Panc1 (cell line): ENCODE data around the gene C22orf15. TPM values are rescaled to one million over a fixed set of nuclear protein-coding genes. Genes with fewer than 3 reads are reported as not detected.
A peak's percentile ranks its signal among the peaks of the same experiment; 100 is the strongest.

Experiments
- ATAC-seq: fragments of 200-7000 bp; cut with Tn5 transposase; 2 replicates; pipeline ENCODE4 v1.9.1; 2020; ENCODE audit warnings: mild to moderate bottlenecking, moderate library complexity
- BruUV-seq: library from RNA; stranded (reverse); fragments of 400-500 nt; replicated peaks from 2 replicates; lab custom pipeline; 2021; lab: Mats Ljungman, UMichigan
- CTCF ChIA-PET: fragments of 300-600 bp; sonication (Branson Sonifier 250); formaldehyde crosslinking; loops from one replicate; lab custom pipeline; 2022; ENCODE audit warnings: antibody characterized with exemption; lab: Charles Lee
- POLR2A ChIA-PET: fragments of 300-600 bp; sonication (Branson Sonifier 250); formaldehyde crosslinking; loops from one replicate; lab custom pipeline; 2022; ENCODE audit warnings: antibody characterized with exemption; lab: Charles Lee
- DNase-seq: peaks from one replicate; pipeline ENCODE4 v3.0.0-alpha.2; 2010; ENCODE audit warnings: low read depth, low spot score
- H3K27ac ChIP-seq: 2 replicates; pipeline ENCODE4 v1.5.1; 2011; ENCODE audit warnings: mild to moderate bottlenecking, low read length, inconsistent platforms
- H3K27me3 ChIP-seq: fragments of 200-500 bp; sonication (Bioruptor generic); 2 replicates; pipeline ENCODE4 v1.6.0; 2014; ENCODE audit warnings: low read length, inconsistent platforms; ENCODE audit not compliant: control insufficient read depth, insufficient read depth
- H3K36me3 ChIP-seq: fragments of 200-500 bp; sonication (Bioruptor generic); 2 replicates; pipeline ENCODE4 v1.5.1; 2014; ENCODE audit warnings: inconsistent platforms, mild to moderate bottlenecking, low read length, moderate library complexity; ENCODE audit not compliant: control insufficient read depth, insufficient read depth
- H3K4me1 ChIP-seq: 2 replicates; pipeline ENCODE4 v1.5.1; 2011; ENCODE audit warnings: inconsistent platforms, mild to moderate bottlenecking, low read length, moderate library complexity; ENCODE audit not compliant: control insufficient read depth, insufficient read depth
- H3K4me3 ChIP-seq, 2 experiments: 2 replicates each; pipeline ENCODE4 v1.5.1; 2011 to 2012; ENCODE audit warnings: low read depth in 2 of 2, low read length in 2 of 2, mild to moderate bottlenecking in 2 of 2, inconsistent platforms in 1 of 2, moderate library complexity in 1 of 2
- H3K9me3 ChIP-seq: fragments of 200-500 bp; sonication (Bioruptor generic); 2 replicates; pipeline ENCODE4 v1.5.1; 2014; ENCODE audit warnings: low read depth, mild to moderate bottlenecking, inconsistent platforms, low read length, moderate library complexity; ENCODE audit not compliant: control insufficient read depth, insufficient read depth
- POLR2AphosphoS5 ChIP-seq: IDR thresholded peaks from 2 replicates; pipeline ENCODE4 v1.6.1; 2012; ENCODE audit warnings: mild to moderate bottlenecking, low read depth, low read length, moderate library complexity
- SIN3A ChIP-seq: IDR thresholded peaks from 2 replicates; pipeline ENCODE4 v1.6.1; 2012; ENCODE audit warnings: low read depth, mild to moderate bottlenecking, low read length, moderate library complexity, borderline replicate concordance; ENCODE audit not compliant: insufficient read depth
- TCF7L2 ChIP-seq: IDR thresholded peaks from 2 replicates; pipeline ENCODE4 v1.6.1; 2011; ENCODE audit warnings: mild to moderate bottlenecking, low read depth, low read length, inconsistent platforms
- in situ Hi-C: cut with HindIII; loops from 2 replicates; pipeline ENCODE4 v1.10.0; 2016; ENCODE audit warnings: low sequenced_read_pairs, low pct_unique_long_range_greater_than_20kb
- intact Hi-C: fragments of 100-400 bp; cut with micrococcal nuclease; formaldehyde crosslinking; loops from one replicate; pipeline ENCODE4 v1.10.0; 2022; ENCODE audit not compliant: unreplicated experiment
- total RNA-seq: library from RNA; stranded (reverse); gene quantifications from one replicate; pipeline ENCODE4 v1.2.1, GENCODE V29; 2021; ENCODE audit not compliant: unreplicated experiment
- TF ChIP-seq, protein P1 (sequence below), 2 experiments: IDR thresholded peaks; 2 replicates each; pipeline ENCODE4 v1.6.1; 2011 to 2012; ENCODE audit warnings: low read depth in 2 of 2, control low read depth in 1 of 2, low read length in 1 of 2, mild to moderate bottlenecking in 1 of 2, moderate library complexity in 1 of 2; ENCODE audit not compliant: insufficient read depth in 1 of 2
- TF ChIP-seq, protein P2 (sequence below): fragments of 450-650 bp; IDR thresholded peaks from 2 replicates; pipeline ENCODE4 v1.5.1; 2017; ENCODE audit warnings: mild to moderate bottlenecking

Gene C22orf15
- total RNA-seq, 1 experiment from 2014 or later, result not detected

DNA sequence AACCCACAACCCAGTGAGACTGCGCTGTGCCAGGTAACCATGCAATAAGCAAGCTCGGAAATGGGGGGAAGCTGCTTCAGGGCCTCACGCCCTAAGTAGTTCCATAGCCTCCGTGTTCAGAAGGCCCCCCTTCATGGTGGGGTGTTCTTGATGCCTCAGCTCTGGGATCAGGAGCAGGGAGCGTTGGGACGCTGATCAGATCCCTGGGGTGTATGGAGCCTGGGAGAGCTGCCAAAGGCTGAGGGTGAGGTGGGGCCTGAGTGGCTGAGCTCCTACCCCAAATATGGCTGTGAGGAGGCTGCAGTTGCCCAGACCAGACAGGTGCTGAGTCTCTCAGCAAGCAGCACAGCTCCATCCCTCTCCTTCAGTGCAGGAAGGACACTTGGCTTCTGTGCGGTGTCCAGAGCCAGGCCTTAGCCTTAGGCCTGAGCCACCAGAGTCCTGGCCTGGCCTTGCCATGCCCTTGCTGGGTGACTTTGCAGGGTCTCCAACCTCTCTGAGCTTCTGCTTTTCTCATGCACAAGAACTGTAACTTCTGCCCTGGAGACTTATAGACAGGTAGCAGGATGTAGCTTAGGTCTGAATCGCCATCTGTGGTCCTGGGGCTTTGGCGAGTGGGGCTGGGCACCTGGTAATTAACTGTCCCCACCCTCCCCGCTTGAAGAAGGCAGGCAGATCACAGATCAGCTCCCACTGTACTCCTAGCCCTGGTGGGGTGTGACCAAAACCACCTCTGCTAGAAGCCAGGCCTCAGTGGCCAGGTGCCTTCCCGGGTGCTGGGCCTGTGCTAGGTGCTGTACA lies 15.2 kb downstream of the C22orf15 start:
- intact Hi-C loops (loop anchor here (10.0 kb wide), 1 partner anchor 67 kb away; no protein-coding TSS in a partner anchor), in situ Hi-C loops (no loop called here)
- DNase-seq, result no peak
- 0 out of 2 replicates have a peak, but pooled peaks have one; percentile 8 for ATAC-seq
- ChIA-PET CTCF (no interaction called here), POLR2A (interaction anchor here (0.6 to 0.7 kb wide), 2 partner anchors 12 to 29 kb away, joined by 4 to 8 read pairs; no protein-coding TSS in a partner anchor)
- H3K27me3 ChIP-seq, result no peaks in the 10 kb centered on the region
- no TSS peak for BruUV-seq
- H3K4me1 ChIP-seq, result peaks cover 6% of the 10 kb centered on the region
- H3K36me3 ChIP-seq, result no peaks in the 10 kb centered on the region
- H3K27ac ChIP-seq, result no peak overlapping the region
- TF ChIP-seq, protein P1, sequence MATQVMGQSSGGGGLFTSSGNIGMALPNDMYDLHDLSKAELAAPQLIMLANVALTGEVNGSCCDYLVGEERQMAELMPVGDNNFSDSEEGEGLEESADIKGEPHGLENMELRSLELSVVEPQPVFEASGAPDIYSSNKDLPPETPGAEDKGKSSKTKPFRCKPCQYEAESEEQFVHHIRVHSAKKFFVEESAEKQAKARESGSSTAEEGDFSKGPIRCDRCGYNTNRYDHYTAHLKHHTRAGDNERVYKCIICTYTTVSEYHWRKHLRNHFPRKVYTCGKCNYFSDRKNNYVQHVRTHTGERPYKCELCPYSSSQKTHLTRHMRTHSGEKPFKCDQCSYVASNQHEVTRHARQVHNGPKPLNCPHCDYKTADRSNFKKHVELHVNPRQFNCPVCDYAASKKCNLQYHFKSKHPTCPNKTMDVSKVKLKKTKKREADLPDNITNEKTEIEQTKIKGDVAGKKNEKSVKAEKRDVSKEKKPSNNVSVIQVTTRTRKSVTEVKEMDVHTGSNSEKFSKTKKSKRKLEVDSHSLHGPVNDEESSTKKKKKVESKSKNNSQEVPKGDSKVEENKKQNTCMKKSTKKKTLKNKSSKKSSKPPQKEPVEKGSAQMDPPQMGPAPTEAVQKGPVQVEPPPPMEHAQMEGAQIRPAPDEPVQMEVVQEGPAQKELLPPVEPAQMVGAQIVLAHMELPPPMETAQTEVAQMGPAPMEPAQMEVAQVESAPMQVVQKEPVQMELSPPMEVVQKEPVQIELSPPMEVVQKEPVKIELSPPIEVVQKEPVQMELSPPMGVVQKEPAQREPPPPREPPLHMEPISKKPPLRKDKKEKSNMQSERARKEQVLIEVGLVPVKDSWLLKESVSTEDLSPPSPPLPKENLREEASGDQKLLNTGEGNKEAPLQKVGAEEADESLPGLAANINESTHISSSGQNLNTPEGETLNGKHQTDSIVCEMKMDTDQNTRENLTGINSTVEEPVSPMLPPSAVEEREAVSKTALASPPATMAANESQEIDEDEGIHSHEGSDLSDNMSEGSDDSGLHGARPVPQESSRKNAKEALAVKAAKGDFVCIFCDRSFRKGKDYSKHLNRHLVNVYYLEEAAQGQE (IDR thresholded peaks at IDR 0.05; ENCODE audit: insufficient read depth in 1 of 2, low read depth in 2 of 2, low read length in 1 of 2), result no peak
- TF ChIP-seq, protein P2, sequence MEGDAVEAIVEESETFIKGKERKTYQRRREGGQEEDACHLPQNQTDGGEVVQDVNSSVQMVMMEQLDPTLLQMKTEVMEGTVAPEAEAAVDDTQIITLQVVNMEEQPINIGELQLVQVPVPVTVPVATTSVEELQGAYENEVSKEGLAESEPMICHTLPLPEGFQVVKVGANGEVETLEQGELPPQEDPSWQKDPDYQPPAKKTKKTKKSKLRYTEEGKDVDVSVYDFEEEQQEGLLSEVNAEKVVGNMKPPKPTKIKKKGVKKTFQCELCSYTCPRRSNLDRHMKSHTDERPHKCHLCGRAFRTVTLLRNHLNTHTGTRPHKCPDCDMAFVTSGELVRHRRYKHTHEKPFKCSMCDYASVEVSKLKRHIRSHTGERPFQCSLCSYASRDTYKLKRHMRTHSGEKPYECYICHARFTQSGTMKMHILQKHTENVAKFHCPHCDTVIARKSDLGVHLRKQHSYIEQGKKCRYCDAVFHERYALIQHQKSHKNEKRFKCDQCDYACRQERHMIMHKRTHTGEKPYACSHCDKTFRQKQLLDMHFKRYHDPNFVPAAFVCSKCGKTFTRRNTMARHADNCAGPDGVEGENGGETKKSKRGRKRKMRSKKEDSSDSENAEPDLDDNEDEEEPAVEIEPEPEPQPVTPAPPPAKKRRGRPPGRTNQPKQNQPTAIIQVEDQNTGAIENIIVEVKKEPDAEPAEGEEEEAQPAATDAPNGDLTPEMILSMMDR, result no peak
- no peak for TF ChIP-seq SIN3A
- TF ChIP-seq TCF7L2, result no peak
- no peak for TF ChIP-seq POLR2AphosphoS5
- no peaks in the 10 kb centered on the region for H3K9me3 ChIP-seq
- H3K4me3 ChIP-seq, result no peak overlapping the region

DNA sequence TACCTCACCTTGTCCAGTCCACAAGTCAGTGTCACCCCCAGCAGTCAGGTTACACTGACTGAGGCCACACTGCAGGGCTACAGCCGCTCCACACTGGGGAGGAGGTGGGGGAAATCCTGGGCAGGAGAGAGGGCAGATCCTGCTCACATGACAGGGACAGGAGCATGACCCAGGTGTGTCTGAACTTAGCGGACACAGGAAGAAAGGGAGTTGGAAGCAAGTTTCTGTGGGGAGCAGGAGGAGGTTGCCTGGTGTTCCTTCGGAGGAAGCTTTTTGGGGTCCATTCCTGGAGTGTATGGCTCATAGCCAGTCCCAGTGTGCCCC lies 15.7 kb downstream of the C22orf15 start:
- POLR2A ChIA-PET, result no interaction called here
- Histone ChIP-seq H3K27me3 (no peaks in the 10 kb centered on the region), H3K27ac (no peak overlapping the region), H3K9me3 (no peaks in the 10 kb centered on the region), H3K4me1 (peaks cover 6% of the 10 kb centered on the region), H3K4me3 (no peak overlapping the region), H3K36me3 (no peaks in the 10 kb centered on the region)
- TF ChIP-seq SIN3A (no peak), POLR2AphosphoS5 (no peak), TCF7L2 (no peak)
- TF ChIP-seq, protein P2, result no peak
- TF ChIP-seq, protein P1 (IDR thresholded peaks at IDR 0.05; ENCODE audit: insufficient read depth in 1 of 2, low read depth in 2 of 2, low read length in 1 of 2), result no peak
- no peak for ATAC-seq
- DNase-seq, result no peak
- CTCF ChIA-PET, result no interaction called here
- BruUV-seq, result no TSS peak
- in situ Hi-C loops (no loop called here), intact Hi-C loops (loop anchor here (10.0 kb wide), 1 partner anchor 66 kb away; no protein-coding TSS in a partner anchor)
